HT1080 (cell line): Measurements from ENCODE around the gene LIN7C. TPM values are rescaled to one million over a fixed set of nuclear protein-coding genes. Genes with fewer than 3 reads are reported as not detected.
A peak's percentile ranks its signal among the peaks of the same experiment; 100 is the strongest.

Source experiments
- DNase-seq: peaks from one replicate; pipeline ENCODE4 v3.0.0-alpha.2; 2015; ENCODE audit warnings: low read depth
- total RNA-seq: library from RNA; depleted of rRNA; stranded (reverse); fragments of >200 nt; shearing (Covaris generic); gene quantifications from 2 replicates; pipeline ENCODE4 v1.2.3, GENCODE V29; 2014

The LIN7C gene
- total RNA-seq, 1 experiment from 2014 or later = 38.2 TPM

DNA sequence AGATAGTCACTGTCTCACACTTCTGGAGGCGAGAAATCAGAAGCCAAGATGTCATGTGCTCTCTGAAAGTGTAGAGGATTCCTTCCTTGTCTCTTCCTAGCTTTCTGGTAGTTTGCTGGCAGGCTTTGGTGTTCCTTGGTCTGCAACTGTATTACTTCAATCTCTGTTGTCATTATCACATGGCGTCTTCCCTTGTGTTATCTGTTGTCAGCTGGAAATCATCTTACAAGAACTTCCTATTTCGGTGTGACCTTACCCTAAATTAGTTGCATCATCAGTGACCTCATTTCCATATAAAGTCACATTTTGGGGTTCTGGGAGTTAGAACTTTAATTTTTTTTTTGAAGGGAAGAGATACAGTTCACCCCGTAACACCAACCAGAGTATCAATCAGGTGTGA lies 3.3 kb upstream of the LIN7C start:
- no peak for DNase-seq

DNA sequence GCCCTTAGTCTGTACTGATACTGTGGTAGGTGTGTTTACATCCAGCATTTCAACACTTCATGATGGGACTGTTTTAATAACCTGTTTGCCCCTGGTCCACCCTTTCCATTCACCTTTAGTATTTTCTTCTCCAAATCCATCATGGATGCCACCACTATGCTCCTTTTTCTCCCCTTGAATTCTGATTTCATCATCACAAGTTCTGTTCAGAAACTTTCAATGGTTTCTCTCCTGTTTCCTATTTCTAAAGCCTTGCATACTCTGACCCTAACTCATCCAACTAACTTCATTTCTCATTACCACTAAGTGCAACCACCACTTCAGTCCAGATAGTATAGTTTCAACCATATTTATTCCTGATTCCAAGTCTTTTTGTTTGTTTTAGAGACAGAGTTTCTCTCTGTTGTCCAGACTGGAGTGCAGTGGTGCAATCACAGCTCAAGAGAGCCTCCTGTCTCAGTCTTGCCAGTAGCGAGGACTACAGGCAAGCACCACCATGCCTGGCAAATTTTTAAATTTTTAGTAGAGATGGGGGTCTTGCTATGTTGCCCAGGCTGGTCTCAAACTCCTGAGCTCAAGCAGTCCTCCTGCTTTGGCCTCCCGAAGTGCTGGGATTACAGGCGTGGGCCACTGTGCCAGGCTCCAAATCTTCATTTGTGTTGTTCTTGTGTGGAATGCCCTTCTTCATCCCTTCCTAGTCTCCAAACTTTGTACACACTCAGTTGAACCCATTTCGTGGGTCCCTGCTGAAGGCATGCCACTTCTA lies 1.2 kb upstream of the LIN7C start:
- DNase-seq = no peak

DNA sequence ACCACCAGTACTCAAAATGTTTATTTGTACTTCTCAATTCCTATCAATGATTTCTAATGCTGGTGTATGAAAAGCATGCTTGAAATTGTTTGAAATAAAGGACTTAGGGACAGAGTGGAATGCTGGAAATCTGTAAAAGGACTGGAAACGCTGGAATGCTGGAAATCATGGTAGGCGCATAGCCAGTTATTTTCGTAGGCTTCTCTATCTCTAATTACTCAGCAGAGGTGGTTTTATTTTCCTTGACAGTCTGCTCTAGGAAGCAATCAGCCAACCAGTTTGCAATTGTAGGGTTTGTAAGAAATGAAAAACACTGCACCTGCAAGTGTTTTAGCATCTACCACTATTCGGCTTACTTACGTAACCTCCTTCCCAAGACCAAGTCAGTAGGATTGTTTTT lies 788 bp downstream of the LIN7C start:
- peak; percentile 11 for DNase-seq

DNA sequence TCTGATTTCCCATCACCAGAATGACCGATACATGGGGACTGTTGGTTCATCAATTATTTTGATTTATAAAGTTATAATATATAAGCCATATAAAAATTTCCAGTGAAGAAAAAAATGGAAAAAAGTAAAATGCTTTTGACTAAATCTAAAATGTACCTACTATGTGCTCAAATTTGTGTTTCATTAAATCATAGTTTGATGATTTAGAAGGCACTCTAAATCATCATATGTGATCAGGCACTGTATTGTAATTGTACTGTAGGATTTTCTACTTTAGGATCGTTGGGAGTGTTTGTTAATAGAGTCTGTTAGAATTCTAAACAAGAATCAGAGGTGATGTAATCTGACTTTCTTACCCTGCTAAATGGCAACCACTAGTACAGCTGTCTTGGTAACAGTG lies 2.4 kb downstream of the LIN7C start:
- no peak for DNase-seq

DNA sequence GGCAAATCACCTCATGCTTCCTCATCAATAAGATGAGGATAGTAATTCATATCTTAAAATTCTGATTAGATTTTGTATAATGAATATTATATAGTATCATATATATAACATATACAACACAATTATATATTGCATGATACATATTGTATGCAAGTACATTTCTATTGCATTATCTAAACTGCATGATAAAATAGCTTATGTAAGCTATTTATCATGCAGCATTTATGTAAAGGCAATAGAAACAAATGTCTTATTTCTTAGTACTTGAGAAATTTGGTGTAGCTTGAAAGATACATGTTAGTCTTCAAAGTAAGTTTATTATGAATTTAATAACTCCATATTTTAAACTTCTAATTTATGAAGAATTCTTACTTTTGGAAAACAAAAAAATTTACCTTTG lies 5.5 kb downstream of the LIN7C start:
- no peak for DNase-seq

DNA sequence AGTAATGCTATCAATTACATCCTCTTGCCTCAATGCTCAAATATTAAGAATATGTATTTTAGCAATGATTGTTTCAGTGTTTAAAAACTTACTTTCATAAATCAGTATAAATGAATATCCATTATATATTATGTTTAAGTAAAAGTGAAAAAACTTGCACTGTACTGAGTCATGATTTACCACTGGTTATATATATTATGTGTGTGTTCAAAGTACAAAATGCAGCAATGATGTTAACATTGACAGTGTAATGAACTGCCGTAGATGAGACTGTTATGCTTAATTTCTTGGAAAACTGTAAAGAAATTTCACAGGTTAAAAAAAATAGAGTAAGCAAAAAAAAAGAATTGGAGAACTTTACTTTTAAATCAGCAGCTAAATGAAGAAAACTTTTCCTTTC lies 8.7 kb downstream of the LIN7C start:
- DNase-seq = no peak

DNA sequence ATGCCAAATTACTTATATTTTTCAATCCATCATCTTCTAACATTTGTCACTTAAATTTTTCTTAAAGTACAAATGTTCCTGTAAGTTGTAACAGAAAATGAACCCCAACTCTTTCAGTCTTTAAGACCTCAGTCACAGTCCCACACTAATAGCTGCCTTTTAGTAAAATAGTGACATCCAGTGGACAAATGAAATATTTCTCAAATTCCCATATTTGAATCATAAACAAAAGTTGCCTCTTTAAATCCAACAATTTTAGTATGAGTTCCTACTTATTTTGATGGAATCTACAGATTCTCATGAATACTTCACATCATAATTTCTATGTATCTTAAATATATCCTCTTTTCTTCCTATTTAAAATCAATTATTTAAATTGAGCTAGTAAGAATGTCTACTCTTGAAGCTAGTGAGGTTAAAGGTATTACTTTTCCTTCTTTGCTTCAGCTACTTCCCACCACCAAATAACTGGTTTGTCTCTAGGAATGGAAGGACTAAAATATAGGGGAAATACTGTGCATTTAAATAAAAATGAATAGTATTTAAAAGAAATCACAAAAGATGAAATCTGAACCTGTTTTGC lies 9.2 kb downstream of the LIN7C start:
- DNase-seq = peak; percentile 8

DNA sequence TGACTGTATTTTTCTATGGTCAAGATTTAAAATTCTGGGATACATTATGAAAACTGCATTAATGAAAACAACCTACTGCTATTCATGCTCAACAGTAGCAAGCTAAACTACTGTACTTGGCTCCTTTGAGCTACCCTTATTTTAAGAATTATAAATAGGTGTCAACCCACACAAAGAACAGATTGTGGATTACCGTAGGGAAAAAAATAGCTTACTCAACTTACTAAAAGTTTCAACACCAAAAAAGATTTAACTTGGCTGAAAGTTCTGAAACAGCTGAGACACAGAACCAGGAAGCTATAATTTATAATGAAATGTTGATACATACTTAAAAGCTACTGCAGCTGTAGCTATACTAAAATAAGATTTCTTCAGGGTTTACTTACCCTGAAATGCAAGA lies 10.1 kb downstream of the LIN7C start:
- DNase-seq = no peak

DNA sequence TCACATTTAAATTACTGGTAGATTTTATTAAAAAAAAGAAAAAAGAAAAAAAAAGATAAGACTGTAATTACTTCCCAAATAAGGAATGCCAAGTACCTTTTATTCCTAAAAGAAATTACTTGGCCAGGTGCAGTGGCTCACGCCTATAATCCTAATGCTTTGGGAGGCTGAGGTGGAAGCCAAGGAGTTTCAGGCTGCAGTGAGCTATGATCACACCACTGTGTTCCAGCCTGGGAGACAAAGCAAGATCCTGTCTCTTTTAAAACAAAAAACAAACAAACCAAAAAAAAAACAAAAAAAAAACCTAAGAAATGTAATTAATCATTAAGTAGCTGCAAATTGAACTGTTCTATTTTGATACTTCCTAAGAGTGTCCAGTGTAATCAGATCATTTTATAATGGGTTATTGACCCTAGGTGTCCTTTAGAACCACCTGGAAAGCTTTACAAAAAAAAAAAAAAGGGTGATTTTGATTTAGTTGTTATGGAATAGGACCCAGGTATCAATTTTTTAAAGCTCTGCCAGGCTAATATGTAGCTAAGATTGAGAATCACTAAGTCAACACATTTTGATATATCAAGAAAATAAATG lies 10.8 kb downstream of the LIN7C start:
- DNase-seq = no peak

DNA sequence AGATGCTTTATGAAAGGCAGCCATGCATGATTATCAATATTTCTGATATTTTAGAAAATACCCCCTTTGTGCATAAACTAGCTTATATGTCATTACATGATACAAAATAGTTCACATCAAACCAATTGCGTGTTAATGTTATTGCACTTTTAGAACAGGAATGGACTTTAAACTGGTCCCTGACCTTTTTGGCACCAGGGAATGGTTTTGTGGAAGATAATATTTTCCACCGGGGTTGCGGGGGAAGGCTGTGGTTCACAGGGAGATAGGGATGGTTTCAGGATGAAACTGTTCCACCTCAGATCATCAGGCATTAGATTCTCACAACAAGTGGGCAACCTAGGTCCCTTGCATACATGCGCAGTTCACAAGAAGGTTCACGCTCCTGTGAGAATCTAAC lies 17.5 kb downstream of the LIN7C start:
- no peak for DNase-seq

DNA sequence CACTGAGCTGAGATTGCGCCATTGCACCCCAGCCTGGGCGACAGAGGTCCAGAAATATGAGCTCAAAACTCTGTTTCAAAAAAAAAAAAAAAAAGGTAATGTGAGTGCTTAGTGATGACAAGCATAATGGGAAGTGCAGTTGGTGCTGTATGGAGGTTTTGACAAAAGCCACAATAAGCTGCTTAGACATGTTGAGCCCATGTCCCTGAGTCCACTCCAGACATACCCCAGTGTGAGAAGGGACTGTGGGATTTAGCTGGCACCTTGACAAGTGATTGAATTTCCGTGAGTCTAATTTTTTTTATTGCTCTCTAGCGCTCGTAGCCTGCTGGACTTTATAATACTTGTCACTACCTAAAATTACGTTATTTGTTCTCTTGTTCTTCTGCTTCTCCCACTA lies 18.9 kb downstream of the LIN7C start:
- no peak for DNase-seq

DNA sequence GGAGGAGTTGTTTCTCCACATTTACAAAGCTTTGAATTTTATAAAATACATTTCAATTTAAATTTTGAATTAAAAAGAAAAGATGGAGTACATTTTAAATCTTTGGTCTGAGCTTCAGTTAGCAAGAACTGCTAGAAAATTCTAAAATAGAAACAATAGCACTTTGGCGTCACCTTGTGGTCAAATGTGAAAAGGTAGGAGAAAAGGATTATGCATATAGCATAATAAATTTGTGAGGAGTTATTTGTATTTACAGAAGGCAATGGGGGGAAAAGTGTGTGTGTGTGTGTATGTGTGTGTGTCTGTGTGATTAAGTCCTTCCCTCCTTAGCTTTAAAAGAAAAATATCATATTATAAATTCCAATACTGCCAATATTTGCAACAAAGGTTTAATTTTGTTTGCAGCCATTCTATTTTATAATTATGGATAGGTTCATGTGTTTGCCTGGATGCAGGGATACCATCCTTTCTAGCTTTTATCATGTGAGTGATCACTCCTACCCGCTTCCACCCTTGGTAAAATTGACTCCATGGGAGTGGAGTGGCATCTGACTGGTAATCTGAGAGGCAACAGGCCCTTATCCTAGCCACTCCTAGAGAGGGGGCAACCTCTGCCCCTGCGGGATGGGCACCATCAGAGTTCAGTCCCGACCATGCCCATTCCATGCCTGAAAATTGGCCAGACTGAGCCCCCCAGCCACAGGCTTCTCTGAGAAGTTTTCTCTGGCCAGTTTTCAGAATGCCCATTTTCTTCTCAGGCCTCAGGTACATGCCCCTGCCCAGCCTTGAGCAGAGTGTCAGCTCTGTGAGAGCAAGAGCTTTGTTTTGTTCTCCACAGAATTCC lies 20.4 kb downstream of the LIN7C start:
- DNase-seq = peak; percentile 45

DNA sequence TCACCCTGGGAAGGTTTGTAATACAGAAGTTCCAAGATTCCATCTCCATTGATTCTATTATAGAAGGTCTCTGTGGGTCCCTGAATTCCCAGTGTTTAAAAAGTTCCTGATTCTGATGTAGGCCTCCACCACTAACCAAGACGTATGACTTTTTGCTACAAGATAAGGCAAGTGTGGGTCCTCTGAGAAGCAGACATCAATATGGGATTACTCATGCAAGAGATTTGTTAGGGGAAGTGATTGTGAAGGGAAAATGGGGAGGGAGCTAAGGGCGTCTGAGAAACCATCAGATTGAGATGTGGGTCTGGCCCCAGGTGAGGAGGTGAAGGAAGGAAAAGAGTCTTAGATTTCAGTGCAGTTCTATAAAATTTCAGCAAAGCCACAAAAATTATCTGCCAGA lies 23.8 kb downstream of the LIN7C start:
- DNase-seq = no peak

DNA sequence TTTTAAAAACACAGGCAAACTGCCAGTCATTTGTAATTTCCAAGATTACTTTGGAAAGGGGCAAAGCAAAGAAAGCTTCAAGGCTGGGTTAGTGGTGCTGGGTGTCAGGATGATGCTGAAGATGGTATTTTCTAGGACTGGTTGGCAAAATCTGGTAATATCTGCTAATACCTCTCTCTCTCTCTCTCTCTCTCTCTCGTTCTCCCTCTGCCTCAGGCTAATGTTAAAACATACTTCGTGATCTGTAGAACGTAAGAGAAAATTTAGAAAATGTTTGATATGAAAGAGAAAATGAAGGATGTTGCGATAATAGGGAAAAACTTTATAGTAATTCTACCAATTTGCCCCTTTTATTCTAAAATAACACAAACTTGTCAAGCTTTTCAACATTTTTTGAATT lies 24.6 kb downstream of the LIN7C start:
- no peak for DNase-seq

DNA sequence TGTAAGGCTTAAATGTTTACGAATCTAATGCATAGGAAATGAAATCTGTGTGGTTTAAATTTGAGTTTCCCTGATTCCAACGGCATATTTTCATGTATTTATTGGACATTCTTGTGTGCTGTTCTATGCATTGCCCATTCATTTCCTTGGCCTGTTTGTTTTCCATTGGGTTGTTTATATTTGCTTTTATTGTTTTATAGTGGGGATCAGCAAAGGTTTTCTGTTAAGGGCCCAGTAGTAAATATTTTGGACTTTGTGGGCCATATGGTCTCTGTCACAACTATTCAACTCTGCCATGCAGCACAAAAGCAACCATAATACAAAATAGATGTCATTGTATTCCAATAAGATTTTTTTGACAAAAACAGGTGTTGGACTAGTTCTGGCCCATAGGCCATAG lies 28.7 kb downstream of the LIN7C start:
- no peak for DNase-seq

DNA sequence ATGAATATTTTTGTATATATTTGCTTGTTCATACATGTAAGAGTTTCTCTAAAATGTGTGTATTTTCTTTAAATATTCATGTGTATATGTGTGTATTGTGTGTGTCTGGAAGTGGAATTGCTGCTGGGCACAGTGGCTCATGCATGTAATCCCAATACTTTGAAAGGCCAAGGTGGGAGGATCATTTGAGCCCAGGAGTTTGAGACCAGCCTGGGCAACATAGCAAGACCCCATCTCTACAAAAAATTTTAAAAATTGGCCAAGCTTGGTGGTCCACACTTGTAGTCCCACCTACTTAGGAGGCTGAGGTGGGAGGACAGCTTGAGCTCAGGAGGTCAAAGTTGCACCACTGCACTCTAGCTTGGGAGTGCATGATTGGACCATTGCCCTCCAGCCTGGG lies 29.3 kb downstream of the LIN7C start:
- DNase-seq = no peak

DNA sequence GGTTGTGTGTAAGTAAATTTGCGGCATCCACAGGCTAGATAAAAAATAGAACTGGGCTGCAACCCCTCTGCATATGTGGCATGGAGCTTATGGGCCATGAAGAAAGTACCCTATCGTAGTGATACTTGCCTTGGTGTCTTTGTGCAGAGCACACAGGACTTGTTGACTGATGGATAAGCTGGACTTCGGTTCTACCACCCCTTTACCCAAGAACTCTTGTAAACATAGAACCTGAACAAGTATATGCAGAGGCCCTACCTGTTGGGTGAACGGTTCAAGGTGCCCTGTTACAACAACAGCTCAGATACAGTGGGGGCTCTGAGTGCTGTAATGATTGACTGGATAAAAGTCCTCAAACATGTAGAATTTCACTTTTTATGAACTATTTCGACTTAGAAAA lies 30.9 kb downstream of the LIN7C start:
- DNase-seq = no peak

DNA sequence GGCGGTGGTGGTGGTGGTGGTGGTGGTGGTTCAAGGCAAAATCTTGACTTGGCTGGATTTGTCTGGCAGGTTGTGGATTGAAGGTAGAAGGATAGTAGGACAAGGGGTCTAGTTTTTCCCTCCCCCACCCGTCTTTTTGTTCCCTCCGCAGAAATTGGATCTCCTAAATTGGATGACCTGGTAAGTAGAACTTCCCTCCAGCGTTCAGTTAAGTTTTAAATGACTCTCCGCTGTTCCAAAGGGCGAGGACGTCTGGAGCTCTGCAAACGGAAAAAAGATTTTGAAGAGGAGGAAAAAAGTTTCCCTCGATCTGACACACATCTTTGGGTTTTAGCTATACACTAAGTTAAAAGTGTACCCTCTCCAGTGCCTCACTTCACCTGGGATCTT lies 33.6 kb downstream of the LIN7C start:
- no peak for DNase-seq

DNA sequence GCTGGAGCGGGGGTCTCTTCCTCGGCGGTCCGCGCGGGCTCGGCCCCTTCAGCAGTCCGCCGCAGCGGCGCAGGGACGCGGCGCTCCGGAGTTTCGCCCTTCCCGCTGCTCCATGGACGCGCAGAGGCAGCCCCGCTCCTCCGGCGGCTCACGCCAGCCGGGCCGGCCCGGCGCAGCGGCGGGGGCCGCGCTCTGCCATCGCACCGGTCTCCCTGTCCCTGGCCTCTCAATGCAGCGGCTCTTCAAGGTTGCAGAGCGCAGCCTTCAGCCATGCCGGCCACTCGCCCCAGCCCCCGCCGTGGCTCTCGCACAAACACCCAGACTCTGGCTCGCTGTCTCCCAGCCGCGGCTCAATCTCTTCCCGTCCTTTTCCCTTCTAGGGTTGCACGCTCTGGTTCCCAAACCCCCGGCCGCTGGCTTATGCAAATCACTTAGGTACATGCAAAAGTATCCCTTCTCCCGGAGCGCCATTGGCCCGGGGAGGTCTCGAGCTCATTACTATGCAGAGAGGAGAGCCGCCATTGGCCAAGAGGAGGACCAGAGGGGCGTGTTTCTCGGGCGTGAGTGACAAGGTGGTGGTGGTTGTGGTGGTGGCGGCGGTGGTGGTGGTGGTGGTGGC lies 34.1 kb downstream of the LIN7C start, which contains the start of gene LGR4:
Gene LGR4 (minus strand): TSS at position 393 of the 619 bp plus-strand sequence. CDS start 488 bp downstream, outside the sequence.
- DNase-seq = peak; percentile 89

DNA sequence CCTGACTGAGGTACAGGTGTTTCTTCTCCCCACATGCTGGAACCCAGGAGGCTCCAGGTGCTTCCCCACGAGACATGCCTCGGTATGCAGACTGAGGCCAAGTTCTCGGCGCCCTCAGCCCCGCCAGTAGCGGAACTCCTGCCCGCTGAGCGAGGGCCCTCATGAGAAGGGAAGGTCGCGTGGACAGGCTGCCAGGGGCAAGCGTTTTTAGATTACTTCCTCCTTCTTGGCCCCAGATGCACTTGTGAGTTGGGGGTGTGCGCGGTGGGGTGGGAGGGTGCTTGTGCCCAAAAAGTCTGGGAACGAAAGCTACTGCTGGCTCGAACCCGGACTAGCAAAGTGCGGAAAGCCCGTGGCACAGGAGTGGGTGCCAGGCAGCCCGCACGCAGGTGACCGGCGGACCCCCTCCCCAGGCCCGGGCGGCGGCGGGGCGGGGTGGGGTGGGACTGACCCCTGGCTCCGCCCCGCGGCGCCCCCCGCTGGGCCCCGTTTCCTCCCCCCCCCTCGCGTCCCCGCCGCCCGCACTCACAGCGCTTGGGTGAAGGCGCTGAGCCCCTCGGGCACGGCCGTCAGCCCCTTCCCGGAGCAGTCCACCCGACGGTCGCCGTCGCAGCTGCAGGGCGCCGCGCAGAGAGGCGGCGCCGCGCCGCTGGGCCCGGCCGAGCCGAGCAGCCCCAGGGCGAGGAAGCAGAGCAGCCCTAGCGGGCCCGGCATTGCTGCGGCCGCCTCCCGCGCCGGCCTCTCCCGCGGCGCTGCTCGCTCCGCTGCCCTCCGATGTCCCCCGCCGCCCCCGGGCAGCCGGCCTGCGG lies 34.8 kb downstream of the LIN7C start:
- DNase-seq = no peak
